Measurements from ENCODE around the gene RNF32. TPM values are rescaled to one million over a fixed set of nuclear protein-coding genes. Genes with fewer than 3 reads are reported as not detected.

The RNF32 gene
- total and polyA plus RNA-seq, 10 donors: 0.28 to 2.8 (median 0.75) TPM; not detected in 1

GRCh38 chr7:156680281-156680680, 39.7 kb downstream of the RNF32 start:
- no peak overlapping the region for H3K27ac ChIP-seq
- H3K9me3 ChIP-seq: no peaks in the 10 kb centered on the region
- no peaks in the 10 kb centered on the region for H3K4me1 ChIP-seq
- WGBS, 5 donors: 48 to 92% (median 82%) methylated on average over 1 of the region's 1 CpG
- TF ChIP-seq POLR2AphosphoS5 (IDR thresholded peaks at IDR 0.05) (no peak), CTCF (IDR thresholded peaks at IDR 0.05 in 8 of 11, conservative IDR thresholded peaks at IDR 0.05 in 3 of 11) (no peak), POLR2A (IDR thresholded peaks at IDR 0.05) (no peak)
- no peak for DNase-seq
- intact Hi-C loops (cut with DNase I; ENCODE audit: low total_unique reads): no loop called here
- peaks cover 0 to 99% (median 63%) of the 10 kb centered on the region in 6 donors for H3K36me3 ChIP-seq
- H3K27me3 ChIP-seq (replicated peaks in 1 of 7): no peaks in the 10 kb centered on the region
- no peak overlapping the region for H3K4me3 ChIP-seq

- Histone ChIP-seq H3K4me1 (no peaks in the 10 kb centered on the region), H3K36me3 (peaks cover 0 to 81% (median 39%) of the 10 kb centered on the region in 6 donors), H3K27me3 (replicated peaks in 1 of 7) (no peaks in the 10 kb centered on the region), H3K9me3 (no peaks in the 10 kb centered on the region), H3K4me3 (no peak overlapping the region), H3K27ac (no peak overlapping the region)
- TF ChIP-seq POLR2A (IDR thresholded peaks at IDR 0.05) (no peak), POLR2AphosphoS5 (IDR thresholded peaks at IDR 0.05) (no peak), CTCF (IDR thresholded peaks at IDR 0.05 in 8 of 11, conservative IDR thresholded peaks at IDR 0.05 in 3 of 11) (no peak)
- intact Hi-C loops (cut with DNase I; ENCODE audit: low total_unique reads): no loop called here
- 93 to 99% (median 95%) methylated on average over 2 of the region's 2 CpGs for WGBS, 5 donors
- no peak for DNase-seq
Measured at GRCh38 chr7:156682928-156683327, 42.4 kb downstream of the RNF32 start.

- intact Hi-C loops (cut with DNase I; ENCODE audit: low total_unique reads): no loop called here
- Histone ChIP-seq H3K4me1 (no peaks in the 10 kb centered on the region), H3K36me3 (peaks cover 0 to 69% (median 28%) of the 10 kb centered on the region in 6 donors), H3K27ac (no peak overlapping the region), H3K4me3 (no peak overlapping the region), H3K27me3 (replicated peaks in 1 of 7) (no peaks in the 10 kb centered on the region), H3K9me3 (no peaks in the 10 kb centered on the region)
- no peak for DNase-seq
- 90 to 97% (median 95%) methylated on average over 10 of the region's 10 CpGs for WGBS, 5 donors
- TF ChIP-seq CTCF (IDR thresholded peaks at IDR 0.05 in 8 of 11, conservative IDR thresholded peaks at IDR 0.05 in 3 of 11) (no peak), POLR2A (IDR thresholded peaks at IDR 0.05) (no peak)
Measured at GRCh38 chr7:156684251-156684650, 43.7 kb downstream of the RNF32 start.

- H3K4me1 ChIP-seq: no peaks in the 10 kb centered on the region
- intact Hi-C loops (cut with DNase I; ENCODE audit: low total_unique reads): no loop called here
- DNase-seq: no peak
- TF ChIP-seq POLR2AphosphoS5 (IDR thresholded peaks at IDR 0.05) (no peak), CTCF (IDR thresholded peaks at IDR 0.05 in 8 of 11, conservative IDR thresholded peaks at IDR 0.05 in 3 of 11) (no peak), POLR2A (IDR thresholded peaks at IDR 0.05) (no peak)
- WGBS, 5 donors: 87 to 97% (median 95%) methylated on average over 4 of the region's 4 CpGs
- no peak overlapping the region for H3K27ac ChIP-seq
- H3K36me3 ChIP-seq: peaks cover 0 to 65% (median 26%) of the 10 kb centered on the region in 6 donors
- H3K9me3 ChIP-seq: no peaks in the 10 kb centered on the region
- H3K27me3 ChIP-seq (replicated peaks in 1 of 7): no peaks in the 10 kb centered on the region
- H3K4me3 ChIP-seq: no peak overlapping the region
Measured at GRCh38 chr7:156684661-156685060, 44.1 kb downstream of the RNF32 start.
